T47D (cell line): ENCODE results near the gene ORC5.
"Not testable (repeated sequence)": the region's sequence is repeated elsewhere in the genome, so short reads cannot be mapped to it uniquely, and the experiment has no call there.

ENCODE experiments used
- DNase-seq, 2 experiments: peaks; one replicate each; pipeline versions ENCODE4 v3.0.0 to v3.0.0-alpha.2; 2011 to 2012; ENCODE audit warnings: low read depth in 1 of 2, low spot score in 1 of 2
- JUND ChIP-seq: IDR thresholded peaks from 2 replicates; pipeline ENCODE4 v1.6.1; 2012; ENCODE audit warnings: low read depth
- in situ Hi-C: cut with HindIII; loops from 2 replicates; pipeline ENCODE4 v1.10.0; 2016; ENCODE audit warnings: low sequenced_read_pairs, low pct_unique_long_range_greater_than_20kb

The ORC5 gene

GRCh38 chr7:104228442-104228841, 20.6 kb upstream of the ORC5 start:
- no peak for TF ChIP-seq JUND
- DNase-seq: no peak
- in situ Hi-C loops: no loop called here

- in situ Hi-C loops: no loop called here
- DNase-seq: no peak
- no peak for TF ChIP-seq JUND
Observed at GRCh38 chr7:104225451-104225850, 17.6 kb upstream of the ORC5 start.

GRCh38 chr7:104217620-104218019, 9.8 kb upstream of the ORC5 start:
- no peak for DNase-seq
- TF ChIP-seq JUND: no peak
- in situ Hi-C loops: no loop called here

- in situ Hi-C loops: no loop called here
Observed at GRCh38 chr7:104209063-104209462, 1.2 kb upstream of the ORC5 start.

GRCh38 chr7:104208421-104208780, 588 bp upstream of the ORC5 start:
- no peak for TF ChIP-seq JUND
- DNase-seq: no peak
- in situ Hi-C loops: no loop called here

More at GRCh38 chr7:104209063-104209462, 1.2 kb upstream of the ORC5 start:
- DNase-seq: no peak
- no peak for TF ChIP-seq JUND

- TF ChIP-seq JUND: no peak
- DNase-seq: peak in 1 of 2 experiments; percentile 10
- in situ Hi-C loops: no loop called here
Observed at GRCh38 chr7:104207348-104207730, 474 bp downstream of the ORC5 start.

GRCh38 chr7:104206841-104207240, 972 bp downstream of the ORC5 start:
- DNase-seq: no peak
- no peak for TF ChIP-seq JUND
- in situ Hi-C loops: no loop called here

GRCh38 chr7:104198673-104199278, 9.0 kb downstream of the ORC5 start:
- no peak for DNase-seq
- TF ChIP-seq JUND: no peak
- in situ Hi-C loops: no loop called here

- TF ChIP-seq JUND: no peak
- DNase-seq: no peak
- in situ Hi-C loops: no loop called here
Observed at GRCh38 chr7:104196161-104196560, 11.7 kb downstream of the ORC5 start.

- in situ Hi-C loops: no loop called here
- DNase-seq: no peak
- no peak for TF ChIP-seq JUND
Observed at GRCh38 chr7:104192434-104192833, 15.4 kb downstream of the ORC5 start.

- no peak for TF ChIP-seq JUND
- in situ Hi-C loops: no loop called here
- no peak for DNase-seq
Observed at GRCh38 chr7:104185346-104185745, 22.5 kb downstream of the ORC5 start.

GRCh38 chr7:104179178-104179577, 28.6 kb downstream of the ORC5 start:
- in situ Hi-C loops: no loop called here
- TF ChIP-seq JUND: no peak
- no peak for DNase-seq

GRCh38 chr7:104177565-104178083, 30.2 kb downstream of the ORC5 start:
- DNase-seq, in situ Hi-C loops: not testable (repeated sequence)

GRCh38 chr7:104176332-104176731, 31.5 kb downstream of the ORC5 start:
- in situ Hi-C loops: no loop called here
- no peak for DNase-seq
- TF ChIP-seq JUND: no peak
